ENCODE measurements around the gene SYNCRIP. TPM values are rescaled to one million over a fixed set of nuclear protein-coding genes. Genes with fewer than 3 reads are reported as not detected.

The SYNCRIP gene
- total RNA-seq, 3 donors from 2014 or later = 55.8 to 127 (median 92.7) TPM

GRCh38 chr6:85602100-85602499, 40.6 kb downstream of the SYNCRIP start:
- no peak overlapping the region for H3K4me3 ChIP-seq
- ATAC-seq = no peak
- H3K4me1 ChIP-seq (ENCODE audit: low read depth) = no peaks in the 10 kb centered on the region
- no peaks in the 10 kb centered on the region for H3K36me3 ChIP-seq (ENCODE audit: low read depth)
- intact Hi-C loops (cut with DNase I, micrococcal nuclease) = no loop called here
- no peak for TF ChIP-seq CTCF (IDR thresholded peaks at IDR 0.05)
- H3K9me3 ChIP-seq = no peaks in the 10 kb centered on the region
- no peak for DNase-seq

DNA sequence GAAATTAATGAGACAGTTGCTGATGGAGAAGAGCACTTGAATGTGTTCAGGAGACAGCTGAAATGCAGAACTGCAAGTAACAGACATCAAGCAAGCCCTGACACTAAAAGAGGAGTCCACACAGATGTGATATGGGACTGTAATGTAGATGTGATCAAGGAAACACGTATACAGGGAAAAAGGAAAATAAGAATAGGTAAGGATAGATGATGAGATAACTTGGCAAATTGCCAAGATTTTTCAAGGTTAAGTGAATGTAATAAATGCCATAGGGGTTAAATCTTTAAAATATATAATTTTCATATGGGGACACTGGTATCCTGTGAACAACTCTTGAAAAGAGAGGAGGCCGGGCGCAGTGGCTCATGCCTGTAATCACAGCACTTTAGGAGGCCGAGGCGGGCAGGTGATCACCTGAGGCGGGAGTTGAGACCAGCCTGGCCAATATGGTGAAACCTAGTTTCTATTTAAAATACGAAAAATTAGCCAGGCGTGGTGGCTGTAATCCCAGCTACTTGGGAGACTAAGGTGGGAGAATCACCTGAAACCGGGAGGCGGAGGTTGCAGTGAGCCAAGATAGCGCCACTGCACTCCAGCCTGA, 41.9 kb downstream of the SYNCRIP start:
- no peaks in the 10 kb centered on the region for H3K9me3 ChIP-seq
- no peak for TF ChIP-seq CTCF (IDR thresholded peaks at IDR 0.05)
- no peaks in the 10 kb centered on the region for H3K36me3 ChIP-seq (ENCODE audit: low read depth)
- ATAC-seq = no peak
- intact Hi-C loops (cut with DNase I, micrococcal nuclease) = no loop called here
- DNase-seq = no peak
- H3K4me1 ChIP-seq (ENCODE audit: low read depth) = no peaks in the 10 kb centered on the region
- no peak overlapping the region for H3K4me3 ChIP-seq

DNA sequence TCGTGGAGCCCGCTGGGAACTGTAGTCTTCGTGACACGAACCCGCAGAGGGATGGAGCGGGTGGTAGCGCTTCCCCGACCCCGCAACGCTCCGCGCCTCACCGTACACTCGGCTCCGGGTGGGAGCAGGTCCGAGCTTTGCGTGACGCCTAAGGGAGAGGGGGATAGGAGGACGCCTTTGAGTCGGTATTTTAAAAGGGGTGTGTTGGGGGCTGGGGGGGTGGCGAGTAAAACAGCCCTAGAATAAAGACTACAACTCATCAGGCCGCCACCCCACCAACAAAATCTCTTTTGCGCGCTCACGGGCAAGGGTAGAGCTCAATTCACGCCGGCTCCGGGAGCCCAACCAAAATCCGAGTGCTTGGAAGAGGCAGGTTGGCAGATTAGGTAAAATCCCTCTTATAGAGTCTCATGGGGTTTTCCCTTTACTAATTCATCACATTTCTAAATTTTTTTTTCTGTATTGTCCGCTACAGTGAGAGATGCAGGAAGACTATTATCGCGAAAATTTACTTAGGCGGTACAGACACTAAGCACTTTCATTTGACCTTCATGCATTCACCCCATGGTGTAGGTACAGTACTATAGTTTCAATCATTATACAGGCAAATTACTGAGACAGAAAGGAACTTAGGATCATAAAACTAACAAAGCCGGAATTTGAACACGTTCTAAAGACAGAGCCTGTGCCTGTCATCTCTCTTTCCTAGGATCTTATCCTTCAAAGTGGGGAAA, 48.3 kb downstream of the SYNCRIP start:
- ATAC-seq = peak; percentile 17

GRCh38 chr6:85593438-85594196, 49.1 kb downstream of the SYNCRIP start, which contains the start of gene SNX14:
Gene SNX14 (minus strand): TSS chr6:85593858. CDS start chr6:85593718, 140 bp downstream.
- no peaks in the 10 kb centered on the region for H3K9me3 ChIP-seq
- intact Hi-C loops (cut with DNase I, micrococcal nuclease) = no loop called here
- peak; percentile 94 for ATAC-seq
- DNase-seq = peak; percentile 95 to 96 (median 96)
- no peak for TF ChIP-seq CTCF (IDR thresholded peaks at IDR 0.05)
- no peaks in the 10 kb centered on the region for H3K36me3 ChIP-seq (ENCODE audit: low read depth)
- peaks cover 14% of the 10 kb centered on the region for H3K4me1 ChIP-seq (ENCODE audit: low read depth)
- H3K4me3 ChIP-seq = peak within 1 kb of the TSS; percentile 38

More for the DNA sequence above, 48.3 kb downstream of the SYNCRIP start:
- peaks cover 14% of the 10 kb centered on the region for H3K4me1 ChIP-seq (ENCODE audit: low read depth)
- DNase-seq = no peak
- peak overlapping the region; percentile 38 for H3K4me3 ChIP-seq
- intact Hi-C loops (cut with DNase I, micrococcal nuclease) = no loop called here
- H3K9me3 ChIP-seq = no peaks in the 10 kb centered on the region
- TF ChIP-seq CTCF (IDR thresholded peaks at IDR 0.05) = peak; percentile 9
- no peaks in the 10 kb centered on the region for H3K36me3 ChIP-seq (ENCODE audit: low read depth)

DNA sequence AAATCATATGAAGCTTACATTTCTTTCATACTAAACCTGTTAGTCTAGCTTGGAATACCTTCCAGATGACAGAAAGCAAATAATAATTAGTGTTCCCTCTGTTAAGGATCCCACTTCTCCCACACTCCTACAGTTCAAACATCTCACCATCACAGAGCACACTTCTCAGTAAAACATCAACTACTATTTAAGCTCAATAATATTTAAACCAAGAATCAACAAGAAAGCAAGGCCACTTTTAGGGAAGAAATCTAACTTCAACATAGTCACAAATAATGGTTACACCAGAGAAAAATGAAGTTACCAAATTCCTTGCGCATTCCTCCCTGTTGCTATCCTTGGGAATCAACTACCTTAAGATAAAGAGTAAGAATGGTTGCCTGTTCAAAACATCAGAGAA, 50.7 kb downstream of the SYNCRIP start:
- Histone ChIP-seq H3K36me3 (ENCODE audit: low read depth) (no peaks in the 10 kb centered on the region), H3K4me3 (no peak overlapping the region), H3K4me1 (ENCODE audit: low read depth) (peaks cover 14% of the 10 kb centered on the region), H3K9me3 (no peaks in the 10 kb centered on the region)
- ATAC-seq = no peak
- no peak for DNase-seq
- intact Hi-C loops (cut with DNase I, micrococcal nuclease) = no loop called here
- TF ChIP-seq CTCF (IDR thresholded peaks at IDR 0.05) = no peak
